B cell (primary cell): Measurements from ENCODE around the gene OR10K2.

Source experiments
- CTCF ChIP-seq: fragments of 200-600 bp; IDR thresholded peaks from one replicate; pipeline ENCODE4 v1.8.0; 2022; ENCODE audit warnings: antibody characterized with exemption, mild to moderate bottlenecking
- EZH2 ChIP-seq: IDR thresholded peaks from 2 replicates; pipeline ENCODE4 v1.6.1; 2012; ENCODE audit warnings: borderline replicate concordance, low read depth, mild to moderate bottlenecking, moderate library complexity, low read length; ENCODE audit not compliant: insufficient read depth, poor library complexity, severe bottlenecking

GRCh38 chr1:158400871-158401270, 25.2 kb downstream of the OR10K2 start:
- TF ChIP-seq CTCF (no peak), EZH2 (no peak)
